ENCODE data around the gene ZNRF2.
"Not testable (repeated sequence)": the region's sequence is repeated elsewhere in the genome, so short reads cannot be mapped to it uniquely, and the experiment has no call there.

The ZNRF2 gene

GRCh38 chr7:30367561-30367960 is 83.2 kb downstream of the ZNRF2 start:
- TF ChIP-seq CTCF (IDR thresholded peaks at IDR 0.05; ENCODE audit: low read depth, low read length): no peak
- no peak overlapping the region for H3K4me3 ChIP-seq (ENCODE audit: low read depth, low read length)

DNA sequence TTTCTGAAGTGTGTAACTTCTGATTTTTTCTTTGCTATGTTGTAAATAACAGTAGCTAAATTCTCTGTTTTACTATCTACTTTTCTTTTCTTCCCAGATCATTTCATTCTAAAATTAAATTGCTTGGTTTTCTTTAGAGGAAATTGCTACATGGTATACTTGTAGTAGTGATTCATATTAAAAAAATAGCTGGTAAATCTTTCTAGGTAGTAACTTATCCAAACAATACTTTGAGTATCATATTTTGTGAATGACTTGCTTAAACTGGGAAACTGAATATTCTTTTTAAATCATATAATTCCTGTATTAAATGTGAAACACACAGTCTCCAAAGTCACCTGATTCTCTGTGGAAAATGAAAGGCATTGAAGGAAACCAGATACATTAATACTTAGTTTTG is 85.5 kb downstream of the ZNRF2 start:
- no peak overlapping the region for H3K4me3 ChIP-seq (ENCODE audit: low read depth, low read length)
- no peak for TF ChIP-seq CTCF (IDR thresholded peaks at IDR 0.05; ENCODE audit: low read depth, low read length)

DNA sequence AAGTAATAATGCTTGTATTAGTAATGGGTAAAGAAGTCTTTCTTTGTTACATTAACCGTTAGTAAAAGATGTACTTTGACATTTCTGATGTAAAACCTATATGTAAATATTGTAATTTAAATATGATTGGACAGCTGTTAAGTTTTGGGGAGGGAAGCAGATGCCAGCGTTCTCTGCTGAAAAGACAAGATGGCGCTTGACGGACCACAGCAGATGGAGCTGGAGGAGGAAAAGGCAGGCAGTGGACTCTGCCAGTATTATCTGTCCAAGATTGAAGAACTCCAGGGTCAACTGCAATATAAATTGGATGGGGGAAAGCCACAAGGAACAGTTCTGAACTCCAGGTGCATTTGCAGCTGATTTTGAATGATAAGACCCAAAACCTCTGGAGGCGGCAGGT is 86.9 kb downstream of the ZNRF2 start:
- TF ChIP-seq CTCF (IDR thresholded peaks at IDR 0.05; ENCODE audit: low read depth, low read length): no peak
- H3K4me3 ChIP-seq (ENCODE audit: low read depth, low read length): no peak overlapping the region

- H3K4me3 ChIP-seq (ENCODE audit: low read depth, low read length): no peak overlapping the region
- TF ChIP-seq CTCF (IDR thresholded peaks at IDR 0.05; ENCODE audit: low read depth, low read length): no peak
Measured at GRCh38 chr7:30378275-30378674, 93.9 kb downstream of the ZNRF2 start.

DNA sequence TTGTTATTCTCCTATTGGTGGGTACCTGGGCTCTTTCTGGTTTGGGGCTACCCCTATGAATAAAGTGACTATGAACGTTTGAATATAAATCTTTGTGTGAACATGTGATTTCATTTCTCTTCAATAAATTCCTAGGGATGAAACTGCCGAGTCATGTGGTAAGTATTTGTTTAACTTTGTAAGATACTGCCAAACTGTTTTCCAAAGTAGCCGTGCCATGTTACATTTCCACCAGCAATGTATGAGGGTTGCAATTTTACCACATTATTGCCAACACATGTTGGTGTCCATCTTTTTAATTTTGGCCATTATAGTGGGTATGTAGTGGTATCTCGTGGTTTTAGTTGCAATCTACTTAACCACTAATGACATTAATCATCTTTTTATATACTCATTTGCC is 94.7 kb downstream of the ZNRF2 start:
- no peak for TF ChIP-seq CTCF (IDR thresholded peaks at IDR 0.05; ENCODE audit: low read depth, low read length)
- no peak overlapping the region for H3K4me3 ChIP-seq (ENCODE audit: low read depth, low read length)

GRCh38 chr7:30379741-30380140 is 95.3 kb downstream of the ZNRF2 start:
- H3K4me3 ChIP-seq (ENCODE audit: low read depth, low read length): no peak overlapping the region
- TF ChIP-seq CTCF (IDR thresholded peaks at IDR 0.05; ENCODE audit: low read depth, low read length): no peak

GRCh38 chr7:30380294-30380693 is 95.9 kb downstream of the ZNRF2 start:
- TF ChIP-seq CTCF (IDR thresholded peaks at IDR 0.05; ENCODE audit: low read depth, low read length): no peak
- H3K4me3 ChIP-seq (ENCODE audit: low read depth, low read length): no peak overlapping the region

DNA sequence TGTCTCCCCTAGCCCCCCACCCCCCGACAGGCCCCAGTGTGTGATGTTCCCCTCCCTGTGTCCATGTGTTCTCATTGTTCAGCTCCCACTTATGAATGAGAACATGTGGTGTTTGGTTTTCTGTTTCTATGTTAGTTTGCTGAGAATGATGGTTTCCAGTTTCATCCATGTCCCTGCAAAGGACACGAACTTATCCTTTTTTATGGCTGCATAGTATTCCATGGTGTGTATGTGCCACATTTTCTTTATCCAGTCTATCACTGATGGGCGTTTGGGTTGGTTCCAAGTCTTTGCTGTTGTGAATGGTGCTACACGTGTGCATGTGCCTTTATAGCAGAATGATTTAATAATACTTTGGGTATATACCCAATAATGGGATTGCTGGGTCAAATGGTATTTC is 96.4 kb downstream of the ZNRF2 start:
- H3K4me3 ChIP-seq (ENCODE audit: low read depth, low read length): not testable (repeated sequence)

Data from WI38 (cell line).